ENCODE data around the gene CPNE7.

The CPNE7 gene

DNA sequence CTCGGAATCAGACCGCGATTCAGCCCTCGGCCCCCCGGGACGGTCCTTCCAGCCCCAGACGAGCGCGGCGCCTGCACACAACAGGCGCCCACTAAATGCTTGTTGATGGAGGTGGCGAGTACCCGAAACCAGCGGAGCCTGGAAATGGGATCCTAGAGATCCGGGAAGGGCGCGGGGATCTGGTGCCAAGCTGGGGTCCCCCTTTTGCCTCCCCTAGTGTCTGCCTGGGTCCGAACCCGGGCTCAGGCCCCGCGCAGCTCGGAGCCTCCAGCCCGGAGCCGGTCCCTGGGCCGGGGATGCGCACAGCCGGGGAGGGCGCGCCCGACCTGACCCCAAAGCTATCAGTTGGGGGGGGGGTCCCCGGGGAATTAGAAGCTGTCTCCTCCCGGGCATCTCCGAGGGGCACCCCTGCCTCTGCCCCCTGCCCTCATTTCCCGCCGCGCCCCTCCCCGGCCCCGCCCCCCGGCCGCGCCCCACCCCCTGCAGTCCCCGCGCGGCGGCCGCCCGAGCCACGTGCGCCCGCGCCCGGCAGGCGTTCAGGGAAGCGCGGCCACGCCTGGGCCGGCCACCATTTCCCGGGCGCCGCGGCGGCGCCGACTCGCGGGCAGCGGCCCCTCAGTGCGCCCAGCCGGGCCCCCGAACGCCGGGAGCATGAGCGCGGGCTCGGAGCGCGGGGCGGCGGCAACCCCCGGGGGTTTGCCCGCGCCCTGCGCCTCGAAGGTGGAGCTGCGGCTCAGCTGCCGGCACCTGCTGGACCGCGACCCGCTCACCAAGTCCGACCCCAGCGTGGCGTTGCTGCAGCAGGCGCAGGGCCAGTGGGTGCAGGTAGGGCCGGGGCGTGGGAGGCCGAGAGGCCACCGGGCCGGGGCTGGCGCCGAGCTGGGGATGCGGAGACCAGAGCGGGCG lies at the start of gene CPNE7:
CPNE7 (plus strand) TSS at position 512 of the 906 bp plus-strand sequence; CDS start at position 652, 140 bp downstream.
- H3K4me3 ChIP-seq (ENCODE audit: low read depth, low read length), result no peak within 1 kb of the TSS
- no peak for TF ChIP-seq MAX (IDR thresholded peaks at IDR 0.05; ENCODE audit: low read depth, low read length)
- no peak for TF ChIP-seq POLR2A (IDR thresholded peaks at IDR 0.05; ENCODE audit: extremely low read depth, insufficient read length)
- no peak for TF ChIP-seq MYC (IDR thresholded peaks at IDR 0.05; ENCODE audit: low read depth, low read length)
- no peak for TF ChIP-seq CTCF (IDR thresholded peaks at IDR 0.05; ENCODE audit: low read depth, low read length)
- DNase-seq (ENCODE audit: low read depth), result no peak

GRCh38 chr16:89529097-89529496 lies 46.5 kb upstream of the CPNE7 start:
- H3K4me3 ChIP-seq (ENCODE audit: low read depth, low read length), result no peak overlapping the region
- TF ChIP-seq CTCF (IDR thresholded peaks at IDR 0.05; ENCODE audit: low read depth, low read length) (no peak), MYC (IDR thresholded peaks at IDR 0.05; ENCODE audit: low read depth, low read length) (no peak), MAX (IDR thresholded peaks at IDR 0.05; ENCODE audit: low read depth, low read length) (no peak), POLR2A (IDR thresholded peaks at IDR 0.05; ENCODE audit: extremely low read depth, insufficient read length) (no peak)
- no peak for DNase-seq (ENCODE audit: low read depth)

- no peak overlapping the region for H3K4me3 ChIP-seq (ENCODE audit: low read depth, low read length)
- TF ChIP-seq POLR2A (IDR thresholded peaks at IDR 0.05; ENCODE audit: extremely low read depth, insufficient read length) (no peak), MYC (IDR thresholded peaks at IDR 0.05; ENCODE audit: low read depth, low read length) (no peak)
- DNase-seq (ENCODE audit: low read depth), result no peak
These were observed 44.9 kb upstream of the CPNE7 start for GRCh38 chr16:89530401-89531381.

- DNase-seq (ENCODE audit: low read depth), result no peak
- TF ChIP-seq CTCF (IDR thresholded peaks at IDR 0.05; ENCODE audit: low read depth, low read length) (no peak), POLR2A (IDR thresholded peaks at IDR 0.05; ENCODE audit: extremely low read depth, insufficient read length) (no peak), MAX (IDR thresholded peaks at IDR 0.05; ENCODE audit: low read depth, low read length) (no peak), MYC (IDR thresholded peaks at IDR 0.05; ENCODE audit: low read depth, low read length) (no peak)
- no peak overlapping the region for H3K4me3 ChIP-seq (ENCODE audit: low read depth, low read length)
These were observed 43.6 kb upstream of the CPNE7 start for GRCh38 chr16:89531821-89532526.

- peak; percentile 98 for DNase-seq (ENCODE audit: low read depth)
- peak; percentile 96 for TF ChIP-seq MAX (IDR thresholded peaks at IDR 0.05; ENCODE audit: low read depth, low read length)
- peak; percentile 91 for TF ChIP-seq MYC (IDR thresholded peaks at IDR 0.05; ENCODE audit: low read depth, low read length)
- no peak for TF ChIP-seq CTCF (IDR thresholded peaks at IDR 0.05; ENCODE audit: low read depth, low read length)
- peak overlapping the region; percentile 6 for H3K4me3 ChIP-seq (ENCODE audit: low read depth, low read length)
These were observed 41.3 kb upstream of the CPNE7 start for GRCh38 chr16:89534252-89534756.
